Renal cortical epithelial cell (primary cell): Measurements from ENCODE around the gene HBM. TPM values are rescaled to one million over a fixed set of nuclear protein-coding genes. Genes with fewer than 3 reads are reported as not detected.
"Not testable (repeated sequence)": the region's sequence is repeated elsewhere in the genome, so short reads cannot be mapped to it uniquely, and the experiment has no call there.

Experiments
- DNase-seq: peaks from one replicate; pipeline ENCODE4 v3.0.0-alpha.2; 2011; ENCODE audit warnings: low read depth
- total RNA-seq: library from RNA; depleted of rRNA; stranded (reverse); fragments of >200 nt; gene quantifications from 2 replicates; pipeline ENCODE4 v1.2.3, GENCODE V29; 2014

Gene HBM
- total RNA-seq, result not detected in 2 replicates

GRCh38 chr16:165539-166374, at the start of gene HBM:
TSS of gene HBM (plus strand) at chr16:165978. CDS start at chr16:165998, 20 bp downstream.
- no peak for DNase-seq

- no peak for DNase-seq
Measured at GRCh38 chr16:116015-116414, 49.8 kb upstream of the HBM start.

DNA sequence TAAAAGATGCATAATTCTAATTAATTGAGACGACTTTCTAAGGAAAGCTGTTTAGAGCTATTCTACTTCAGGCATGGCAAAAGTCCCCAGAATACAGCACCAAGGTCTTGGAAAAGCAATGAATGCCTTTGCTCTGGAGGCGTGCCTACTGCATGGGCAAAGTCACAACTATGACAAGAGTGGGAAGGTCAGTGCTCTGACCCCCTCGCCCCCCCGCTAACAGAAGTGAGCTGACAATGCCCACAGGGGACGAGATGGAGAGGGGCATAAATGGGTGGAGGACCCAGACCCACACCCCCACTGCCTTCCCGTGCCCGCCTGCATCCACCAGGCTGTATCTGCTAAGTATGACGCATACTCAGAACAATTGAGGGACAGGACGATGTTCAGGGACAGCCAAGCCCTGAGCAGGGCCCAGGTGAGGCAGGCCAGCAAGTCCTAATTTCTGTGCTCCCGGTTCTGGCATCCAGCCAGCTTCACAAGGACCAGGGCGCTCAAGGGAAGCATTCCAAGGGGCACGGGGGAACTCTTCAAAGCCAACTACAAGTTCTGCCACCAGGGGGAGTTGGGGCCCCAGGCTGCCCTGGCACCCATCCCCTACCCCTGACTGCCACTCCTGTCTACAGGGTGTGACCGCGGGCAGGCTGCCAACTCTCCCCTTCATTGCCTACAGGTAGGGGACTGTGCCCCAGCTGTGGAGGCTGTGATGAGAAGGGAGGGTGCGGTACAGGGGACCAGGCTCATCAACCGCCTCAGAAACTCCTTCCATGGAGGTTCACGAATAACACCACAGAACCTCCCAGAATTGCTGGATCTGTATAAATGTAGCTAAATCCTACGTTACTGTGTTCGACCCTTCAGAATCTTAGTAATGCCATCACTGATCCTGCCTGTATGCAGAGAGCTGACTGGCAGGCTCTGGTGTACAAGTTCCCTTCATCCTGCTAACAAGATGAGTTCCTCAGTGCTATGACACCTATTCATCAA, 48.1 kb upstream of the HBM start:
- no peak for DNase-seq

DNA sequence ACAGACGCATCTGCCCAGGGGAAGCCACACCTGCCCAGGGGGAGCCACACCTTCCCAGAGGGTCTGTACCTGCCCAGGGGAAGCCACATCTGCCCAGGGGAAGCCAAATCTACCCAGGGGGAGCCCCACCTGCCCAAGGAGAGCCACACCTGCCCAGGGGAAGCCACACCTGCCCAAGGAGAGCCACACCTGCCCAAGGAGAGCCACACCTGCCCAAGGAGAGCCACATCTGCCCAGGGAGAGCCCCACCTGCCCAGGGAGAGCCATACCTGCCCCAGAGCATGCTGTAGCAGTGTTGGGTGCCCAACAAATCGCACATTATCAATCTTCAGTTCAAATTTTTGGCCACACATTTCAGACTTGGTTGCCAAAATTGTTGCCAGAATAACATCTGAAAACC, 46.9 kb upstream of the HBM start:
- no peak for DNase-seq

DNA sequence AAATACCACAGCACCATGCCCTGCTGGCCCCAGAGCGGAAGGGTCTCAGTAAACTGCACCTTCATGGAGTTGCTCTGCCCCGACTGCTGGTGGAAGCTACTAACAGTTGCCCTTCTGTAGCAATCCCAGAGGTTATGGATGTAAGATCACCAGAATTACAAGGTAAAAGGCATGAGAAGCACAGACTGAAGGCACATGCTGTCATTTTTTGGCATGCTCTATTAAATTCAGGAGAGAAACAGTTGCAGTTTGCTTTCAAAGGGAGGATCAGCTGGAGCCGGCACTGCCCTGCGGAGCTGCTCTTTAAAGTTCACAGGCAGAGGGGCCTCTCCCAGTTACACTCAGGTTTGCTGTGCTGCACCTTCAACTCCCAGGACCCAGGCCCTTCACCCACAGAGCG, 46.5 kb upstream of the HBM start:
- no peak for DNase-seq

- DNase-seq, result no peak
Measured at GRCh38 chr16:119835-120491, 45.8 kb upstream of the HBM start.

GRCh38 chr16:120756-121155, 45.0 kb upstream of the HBM start:
- no peak for DNase-seq

DNA sequence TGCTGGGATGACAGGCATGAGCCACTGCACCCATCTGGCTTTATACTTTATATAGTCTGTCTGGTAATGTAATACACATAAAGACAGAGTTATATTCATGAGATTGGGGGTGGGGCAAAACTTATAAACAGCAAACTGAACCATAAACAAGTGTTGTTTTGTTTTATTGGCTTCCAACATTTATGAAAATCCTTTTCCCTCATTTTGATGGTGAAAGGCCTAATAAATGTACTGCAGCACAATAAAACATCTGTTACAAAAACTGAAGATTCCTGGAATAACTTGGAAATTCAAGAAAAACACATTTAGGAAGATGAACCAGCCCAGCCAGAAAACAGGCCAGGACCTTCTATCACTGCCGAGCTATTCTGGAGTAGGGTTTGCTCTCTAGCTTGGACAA, 43.4 kb upstream of the HBM start:
- no peak for DNase-seq

GRCh38 chr16:123558-124350, 42.0 kb upstream of the HBM start:
- DNase-seq, result not testable (repeated sequence)

DNA sequence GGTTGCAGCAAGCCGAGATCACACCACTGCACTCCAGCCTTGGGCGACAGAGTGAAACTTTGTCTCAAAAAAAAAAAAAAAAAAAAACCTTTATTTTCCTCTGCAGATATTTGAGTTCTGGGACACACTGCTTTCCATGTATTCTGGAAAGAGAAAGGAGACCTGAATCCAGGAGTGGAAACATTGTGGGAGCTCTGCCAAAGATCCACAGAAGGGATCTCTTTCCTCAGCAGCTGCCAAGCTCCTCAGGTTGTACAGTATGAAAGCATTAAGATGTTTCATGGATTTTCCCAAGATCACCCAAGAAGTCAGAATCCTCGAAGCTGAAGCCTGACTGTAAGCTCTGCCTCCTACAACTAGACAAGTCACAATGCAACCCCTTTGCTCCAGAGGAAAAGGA, 40.8 kb upstream of the HBM start:
- no peak for DNase-seq

DNA sequence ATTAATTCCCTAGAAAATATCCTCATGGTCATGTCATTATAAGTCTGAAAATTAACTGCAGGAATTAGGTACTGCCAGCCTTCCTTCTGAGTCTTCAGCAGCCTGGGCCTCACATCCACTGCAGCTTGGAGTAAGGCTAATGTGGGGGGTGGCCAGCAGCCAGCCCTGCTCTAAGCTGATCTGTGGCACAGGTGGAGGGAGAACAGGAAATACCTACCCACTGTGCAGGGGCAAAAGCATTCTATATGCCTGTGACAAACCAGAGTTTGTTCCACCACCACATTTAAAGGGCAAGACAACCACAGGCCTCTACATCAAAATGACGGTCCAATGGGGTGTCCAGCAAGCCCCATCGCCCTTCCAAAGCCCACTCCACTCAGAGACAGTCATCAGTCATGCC, 36.7 kb upstream of the HBM start:
- DNase-seq, result no peak

DNA sequence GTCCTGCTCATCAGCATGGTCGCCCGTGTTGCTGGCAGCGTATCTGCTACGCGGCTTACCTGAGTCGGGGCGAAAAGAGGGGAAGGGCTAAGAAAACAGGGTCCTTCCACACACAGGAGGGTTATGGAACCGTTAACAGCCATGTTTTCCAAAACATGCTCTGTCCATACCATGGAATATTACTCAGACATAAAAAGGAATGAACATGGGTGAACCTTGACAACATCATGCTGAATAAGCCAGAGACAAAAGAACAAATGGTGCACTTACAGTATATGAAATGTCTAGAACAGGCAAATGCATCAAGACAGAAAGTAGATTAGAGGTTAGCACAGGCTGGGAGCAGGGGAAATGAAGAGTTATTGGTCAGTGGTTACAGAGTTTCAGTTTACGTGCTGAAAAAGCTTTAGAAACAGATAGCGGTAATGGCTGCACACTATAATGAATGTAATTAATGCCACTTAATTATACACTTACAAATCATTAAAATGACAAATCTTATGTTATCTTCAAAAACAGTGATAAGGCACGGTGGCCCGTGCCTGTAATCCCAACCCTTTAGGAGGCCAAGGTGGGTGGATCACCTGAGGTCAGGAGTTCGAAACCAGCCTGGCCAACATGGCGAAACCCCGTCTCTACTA, 35.1 kb upstream of the HBM start:
- no peak for DNase-seq

GRCh38 chr16:132120-132519, 33.7 kb upstream of the HBM start:
- no peak for DNase-seq

DNA sequence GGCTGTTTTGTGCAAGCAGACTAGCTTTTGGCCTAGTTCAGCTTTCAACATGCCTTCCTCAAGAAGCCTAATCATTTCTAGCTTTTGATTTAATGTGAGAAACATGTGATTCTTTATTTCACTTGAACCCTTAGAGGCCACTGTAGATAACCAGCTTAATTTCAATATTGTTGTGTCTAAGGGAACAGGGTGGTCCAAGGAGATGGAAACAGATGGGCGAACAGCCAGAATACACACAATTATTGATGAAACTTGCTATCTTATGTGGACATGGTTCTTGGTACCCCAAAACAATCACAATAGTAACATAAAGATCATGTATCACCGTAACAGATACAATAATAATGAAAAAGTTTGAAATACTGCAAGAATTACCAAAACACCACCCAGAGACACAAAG, 32.1 kb upstream of the HBM start:
- no peak for DNase-seq

- no peak for DNase-seq
Measured at GRCh38 chr16:138049-138417, 27.7 kb upstream of the HBM start.

- DNase-seq, result no peak
Measured at GRCh38 chr16:140175-140857, 25.5 kb upstream of the HBM start.

- no peak for DNase-seq
Measured at GRCh38 chr16:142405-142967, 23.3 kb upstream of the HBM start.

DNA sequence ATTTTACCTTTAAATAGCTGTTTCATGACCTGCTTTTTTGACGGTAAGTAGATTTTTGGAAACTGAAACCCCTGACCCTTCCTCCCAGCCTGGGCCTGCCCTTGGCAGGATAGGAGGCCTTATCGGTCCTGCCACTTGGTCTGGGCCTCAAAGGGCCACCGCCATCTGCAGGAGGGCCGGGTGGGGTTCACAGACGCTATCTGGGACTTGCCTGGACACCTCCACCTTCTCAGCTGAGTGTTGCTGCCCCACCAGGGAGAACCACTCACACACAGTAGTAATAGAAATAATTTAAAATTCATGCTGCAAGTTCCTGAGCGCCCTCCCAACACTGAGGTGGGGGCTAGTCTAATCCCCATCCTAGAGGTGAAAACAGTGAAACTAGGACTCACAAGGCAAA, 22.7 kb upstream of the HBM start:
- no peak for DNase-seq

DNA sequence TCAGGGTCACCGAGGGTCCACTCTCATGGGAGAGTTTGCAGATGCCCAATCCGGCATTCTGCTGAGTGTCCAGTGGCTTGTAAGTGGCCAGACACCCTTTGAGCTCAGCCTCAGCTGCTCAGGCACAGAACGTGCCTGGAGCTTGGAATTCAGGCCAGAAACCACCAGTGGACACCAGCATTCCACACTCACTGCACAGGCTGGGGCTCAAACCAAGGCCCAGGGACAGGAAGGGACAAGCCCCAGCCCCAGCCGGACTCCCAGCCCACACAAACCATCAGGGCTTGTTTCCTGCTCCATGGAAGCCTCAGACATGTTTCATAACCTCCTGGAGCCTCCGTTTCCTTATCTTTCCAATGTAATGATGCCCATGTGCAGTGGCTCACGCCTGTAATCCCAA, 22.3 kb upstream of the HBM start:
- no peak for DNase-seq

DNA sequence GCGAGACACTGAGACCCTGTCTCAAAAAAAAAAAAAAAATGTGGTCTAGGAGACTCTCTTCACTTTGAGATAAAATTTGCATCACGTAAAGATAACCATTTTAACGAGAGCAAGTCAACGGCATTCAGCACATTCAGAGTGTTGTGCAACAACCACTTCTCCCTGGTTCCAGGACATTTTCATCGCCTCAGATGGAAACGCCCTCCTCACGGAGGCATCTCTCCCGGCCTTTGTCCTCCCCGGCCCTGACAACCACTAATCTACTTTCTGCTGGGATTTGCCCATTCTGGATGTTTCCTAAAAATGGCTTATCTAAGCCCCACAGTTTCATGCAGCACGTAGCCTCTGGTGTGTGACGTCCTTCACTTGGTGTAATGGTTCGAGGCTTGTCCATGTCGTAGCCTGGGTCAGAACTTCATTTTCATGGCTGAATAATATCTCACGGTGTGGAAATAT, 21.0 kb upstream of the HBM start:
- no peak for DNase-seq
